ENCODE measurements around the gene KRTAP5-11. TPM values are rescaled to one million over a fixed set of nuclear protein-coding genes. Genes with fewer than 3 reads are reported as not detected.
"Not testable (repeated sequence)": the region's sequence is repeated elsewhere in the genome, so short reads cannot be mapped to it uniquely, and the experiment has no call there.

KRTAP5-11 gene
- total and polyA plus RNA-seq, 5 donors from 2014 or later, result not detected

GRCh38 chr11:71539017-71539416 lies 43.7 kb downstream of the KRTAP5-11 start:
- Mint-ChIP-seq H3K4me3 (no peak overlapping the region), H3K36me3 (peaks cover 3% of the 10 kb centered on the region), H3K9me3 (peaks cover 0 to 6% (median 0%) of the 10 kb centered on the region in 7 donors), H3K27ac (no peak overlapping the region), H3K4me1 (no peaks in the 10 kb centered on the region), H3K27me3 (peaks cover 10% of the 10 kb centered on the region)
- no peak for DNase-seq
- Histone ChIP-seq H3K4me3 (ENCODE audit: low read depth, low read length) (no peak overlapping the region), H3K36me3 (ENCODE audit: control insufficient read depth, insufficient read depth, low read length) (no peaks in the 10 kb centered on the region), H3K9me3 (ENCODE audit: control insufficient read depth in 2 of 2, low read length in 2 of 2) (peaks cover 0 to 7% of the 10 kb centered on the region in 2 experiments), H3K27ac (ENCODE audit: insufficient read depth, low read length, poor library complexity, severe bottlenecking) (no peak overlapping the region), H3K4me1 (ENCODE audit: control insufficient read depth, insufficient read depth, low read length, poor library complexity, severe bottlenecking) (no peaks in the 10 kb centered on the region), H3K27me3 (ENCODE audit: control insufficient read depth, insufficient read depth, low read length) (no peaks in the 10 kb centered on the region)
- ATAC-seq (ENCODE audit: low read depth in 2 of 2), result no peak

DNA sequence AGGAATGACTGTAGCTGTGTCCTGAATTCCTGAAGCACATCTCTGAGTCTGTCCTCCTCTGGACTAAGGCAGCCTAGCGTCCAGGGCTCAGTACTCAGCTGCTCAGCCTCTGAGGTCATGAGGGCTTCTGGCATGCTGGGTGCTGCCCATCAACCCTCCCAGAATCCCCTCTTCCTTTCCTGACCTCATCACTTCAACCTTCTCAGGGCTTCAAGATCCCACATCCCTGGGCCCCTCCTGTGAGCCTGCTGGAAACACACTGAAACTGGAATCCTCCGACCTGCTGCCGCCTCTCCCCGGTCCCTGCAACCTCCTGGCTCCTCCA lies 44.0 kb downstream of the KRTAP5-11 start:
- Mint-ChIP-seq H3K4me3 (no peak overlapping the region), H3K27me3 (peaks cover 6% of the 10 kb centered on the region), H3K4me1 (no peaks in the 10 kb centered on the region), H3K36me3 (peaks cover 3% of the 10 kb centered on the region), H3K9me3 (peaks cover 0 to 6% (median 0%) of the 10 kb centered on the region in 7 donors), H3K27ac (no peak overlapping the region)
- Histone ChIP-seq H3K9me3 (ENCODE audit: control insufficient read depth in 2 of 2, low read length in 2 of 2) (peaks cover 0 to 7% of the 10 kb centered on the region in 2 experiments), H3K36me3 (ENCODE audit: control insufficient read depth, insufficient read depth, low read length) (no peaks in the 10 kb centered on the region), H3K27ac (ENCODE audit: insufficient read depth, low read length, poor library complexity, severe bottlenecking) (no peak overlapping the region), H3K4me1 (ENCODE audit: control insufficient read depth, insufficient read depth, low read length, poor library complexity, severe bottlenecking) (no peaks in the 10 kb centered on the region), H3K4me3 (ENCODE audit: low read depth, low read length) (no peak overlapping the region), H3K27me3 (ENCODE audit: control insufficient read depth, insufficient read depth, low read length) (no peaks in the 10 kb centered on the region)
- DNase-seq, result no peak
- no peak for ATAC-seq (ENCODE audit: low read depth in 2 of 2)

DNA sequence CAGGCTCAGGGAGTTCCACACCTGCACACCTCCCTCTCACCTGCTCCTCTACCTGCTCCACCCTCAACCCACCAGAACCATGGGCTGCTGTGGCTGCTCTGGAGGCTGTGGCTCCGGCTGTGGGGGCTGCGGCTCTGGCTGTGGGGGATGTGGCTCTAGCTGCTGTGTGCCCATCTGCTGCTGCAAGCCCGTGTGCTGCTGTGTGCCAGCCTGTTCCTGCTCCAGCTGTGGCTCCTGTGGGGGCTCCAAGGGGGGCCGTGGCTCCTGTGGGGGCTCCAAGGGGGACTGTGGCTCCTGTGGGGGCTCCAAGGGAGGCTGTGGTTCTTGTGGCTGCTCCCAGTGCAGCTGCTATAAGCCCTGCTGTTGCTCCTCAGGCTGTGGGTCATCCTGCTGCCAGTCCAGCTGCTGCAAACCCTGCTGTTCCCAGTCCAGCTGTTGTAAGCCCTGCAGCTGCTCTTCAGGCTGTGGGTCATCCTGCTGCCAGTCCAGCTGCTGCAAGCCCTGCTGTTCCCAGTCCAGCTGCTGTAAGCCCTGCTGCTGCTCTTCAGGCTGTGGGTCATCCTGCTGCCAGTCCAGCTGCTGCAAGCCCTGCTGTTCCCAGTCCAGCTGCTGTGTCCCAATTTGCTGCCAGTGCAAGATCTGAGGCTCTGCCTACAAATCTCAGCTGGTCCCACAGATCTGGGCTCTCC lies 44.6 kb downstream of the KRTAP5-11 start, which contains the start of gene KRTAP5-8:
TSS of gene KRTAP5-8 (plus strand) at position 49 of the 689 bp plus-strand sequence. CDS start at position 80, 31 bp downstream.
- H3K27ac Mint-ChIP-seq, result peak within 1 kb of the TSS in 1 of 3 donors; percentile 51
- not testable (repeated sequence) for DNase-seq; H3K4me1 ChIP-seq (ENCODE audit: control insufficient read depth, insufficient read depth, low read length, poor library complexity, severe bottlenecking); H3K4me1 Mint-ChIP-seq; H3K36me3 ChIP-seq (ENCODE audit: control insufficient read depth, insufficient read depth, low read length); H3K9me3 Mint-ChIP-seq; H3K27me3 Mint-ChIP-seq; H3K36me3 Mint-ChIP-seq; H3K27ac ChIP-seq (ENCODE audit: insufficient read depth, low read length, poor library complexity, severe bottlenecking); H3K4me3 Mint-ChIP-seq; H3K4me3 ChIP-seq (ENCODE audit: low read depth, low read length); ATAC-seq (ENCODE audit: low read depth in 2 of 2); H3K9me3 ChIP-seq (ENCODE audit: control insufficient read depth in 2 of 2, low read length in 2 of 2); H3K27me3 ChIP-seq (ENCODE audit: control insufficient read depth, insufficient read depth, low read length)

- H3K27me3 Mint-ChIP-seq, result peaks cover 6% of the 10 kb centered on the region
- no peaks in the 10 kb centered on the region for H3K36me3 ChIP-seq (ENCODE audit: control insufficient read depth, insufficient read depth, low read length)
- H3K27ac Mint-ChIP-seq, result no peak overlapping the region
- H3K36me3 Mint-ChIP-seq, result peaks cover 3% of the 10 kb centered on the region
- no peaks in the 10 kb centered on the region for H3K4me1 Mint-ChIP-seq
- DNase-seq (no peak), ATAC-seq (ENCODE audit: low read depth in 2 of 2) (no peak)
- no peaks in the 10 kb centered on the region for H3K4me1 ChIP-seq (ENCODE audit: control insufficient read depth, insufficient read depth, low read length, poor library complexity, severe bottlenecking)
- no peak overlapping the region for H3K4me3 ChIP-seq (ENCODE audit: low read depth, low read length)
- H3K4me3 Mint-ChIP-seq, result no peak overlapping the region
- H3K9me3 Mint-ChIP-seq, result peaks cover 0 to 6% (median 0%) of the 10 kb centered on the region in 7 donors
- H3K27me3 ChIP-seq (ENCODE audit: control insufficient read depth, insufficient read depth, low read length), result no peaks in the 10 kb centered on the region
- no peak overlapping the region for H3K27ac ChIP-seq (ENCODE audit: insufficient read depth, low read length, poor library complexity, severe bottlenecking)
- peaks cover 0 to 7% of the 10 kb centered on the region in 2 experiments for H3K9me3 ChIP-seq (ENCODE audit: control insufficient read depth in 2 of 2, low read length in 2 of 2)
Measured at GRCh38 chr11:71537537-71537936, 45.1 kb downstream of the KRTAP5-11 start.

GRCh38 chr11:71535825-71536224 lies 46.9 kb downstream of the KRTAP5-11 start:
- ATAC-seq (ENCODE audit: low read depth in 2 of 2) (no peak), DNase-seq (no peak)
- no peak overlapping the region for H3K27ac Mint-ChIP-seq
- H3K4me3 Mint-ChIP-seq, result no peak overlapping the region
- Histone ChIP-seq H3K9me3 (ENCODE audit: control insufficient read depth in 2 of 2, low read length in 2 of 2) (peaks cover 0 to 2% of the 10 kb centered on the region in 2 experiments), H3K27me3 (ENCODE audit: control insufficient read depth, insufficient read depth, low read length) (no peaks in the 10 kb centered on the region), H3K4me3 (ENCODE audit: low read depth, low read length) (no peak overlapping the region), H3K27ac (ENCODE audit: insufficient read depth, low read length, poor library complexity, severe bottlenecking) (no peak overlapping the region), H3K36me3 (ENCODE audit: control insufficient read depth, insufficient read depth, low read length) (no peaks in the 10 kb centered on the region), H3K4me1 (ENCODE audit: control insufficient read depth, insufficient read depth, low read length, poor library complexity, severe bottlenecking) (no peaks in the 10 kb centered on the region)
- H3K27me3 Mint-ChIP-seq, result peaks cover 1% of the 10 kb centered on the region
- H3K9me3 Mint-ChIP-seq, result peaks cover 0 to 3% (median 0%) of the 10 kb centered on the region in 7 donors
- no peaks in the 10 kb centered on the region for H3K4me1 Mint-ChIP-seq
- peaks cover 3% of the 10 kb centered on the region for H3K36me3 Mint-ChIP-seq

GRCh38 chr11:71534711-71535608 lies 47.7 kb downstream of the KRTAP5-11 start:
- H3K27ac Mint-ChIP-seq; H3K4me1 Mint-ChIP-seq; H3K4me3 Mint-ChIP-seq; H3K36me3 ChIP-seq (ENCODE audit: control insufficient read depth, insufficient read depth, low read length); H3K27me3 Mint-ChIP-seq; H3K9me3 ChIP-seq (ENCODE audit: control insufficient read depth in 2 of 2, low read length in 2 of 2); H3K4me3 ChIP-seq (ENCODE audit: low read depth, low read length); H3K4me1 ChIP-seq (ENCODE audit: control insufficient read depth, insufficient read depth, low read length, poor library complexity, severe bottlenecking); H3K36me3 Mint-ChIP-seq; H3K27me3 ChIP-seq (ENCODE audit: control insufficient read depth, insufficient read depth, low read length); DNase-seq; H3K27ac ChIP-seq (ENCODE audit: insufficient read depth, low read length, poor library complexity, severe bottlenecking); ATAC-seq (ENCODE audit: low read depth in 2 of 2); H3K9me3 Mint-ChIP-seq: not testable (repeated sequence)

- peaks cover 4% of the 10 kb centered on the region for H3K27me3 Mint-ChIP-seq
- Histone ChIP-seq H3K4me3 (ENCODE audit: low read depth, low read length) (no peak overlapping the region), H3K9me3 (ENCODE audit: control insufficient read depth in 2 of 2, low read length in 2 of 2) (no peaks in the 10 kb centered on the region), H3K27ac (ENCODE audit: insufficient read depth, low read length, poor library complexity, severe bottlenecking) (no peak overlapping the region), H3K27me3 (ENCODE audit: control insufficient read depth, insufficient read depth, low read length) (no peaks in the 10 kb centered on the region), H3K4me1 (ENCODE audit: control insufficient read depth, insufficient read depth, low read length, poor library complexity, severe bottlenecking) (no peaks in the 10 kb centered on the region), H3K36me3 (ENCODE audit: control insufficient read depth, insufficient read depth, low read length) (no peaks in the 10 kb centered on the region)
- no peak overlapping the region for H3K4me3 Mint-ChIP-seq
- ATAC-seq (ENCODE audit: low read depth in 2 of 2), result no peak
- no peak overlapping the region for H3K27ac Mint-ChIP-seq
- no peaks in the 10 kb centered on the region for H3K9me3 Mint-ChIP-seq
- DNase-seq, result no peak
- H3K4me1 Mint-ChIP-seq, result no peaks in the 10 kb centered on the region
- no peaks in the 10 kb centered on the region for H3K36me3 Mint-ChIP-seq
Measured at GRCh38 chr11:71532036-71532610, 50.6 kb downstream of the KRTAP5-11 start.

Data from CD4-positive, CD25-positive, alpha-beta regulatory T cell (primary cell).